GM18517 (cell line): Measurements from ENCODE around the gene HABP4.

ENCODE experiments used
- ATAC-seq: cut with Tn5 transposase; IDR thresholded peaks from one replicate; pipeline ENCODE4 v1.9.1; 2021; ENCODE audit warnings: mild to moderate bottlenecking, moderate library complexity; ENCODE audit not compliant: unreplicated experiment

The HABP4 gene, protein sequence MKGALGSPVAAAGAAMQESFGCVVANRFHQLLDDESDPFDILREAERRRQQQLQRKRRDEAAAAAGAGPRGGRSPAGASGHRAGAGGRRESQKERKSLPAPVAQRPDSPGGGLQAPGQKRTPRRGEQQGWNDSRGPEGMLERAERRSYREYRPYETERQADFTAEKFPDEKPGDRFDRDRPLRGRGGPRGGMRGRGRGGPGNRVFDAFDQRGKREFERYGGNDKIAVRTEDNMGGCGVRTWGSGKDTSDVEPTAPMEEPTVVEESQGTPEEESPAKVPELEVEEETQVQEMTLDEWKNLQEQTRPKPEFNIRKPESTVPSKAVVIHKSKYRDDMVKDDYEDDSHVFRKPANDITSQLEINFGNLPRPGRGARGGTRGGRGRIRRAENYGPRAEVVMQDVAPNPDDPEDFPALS

DNA sequence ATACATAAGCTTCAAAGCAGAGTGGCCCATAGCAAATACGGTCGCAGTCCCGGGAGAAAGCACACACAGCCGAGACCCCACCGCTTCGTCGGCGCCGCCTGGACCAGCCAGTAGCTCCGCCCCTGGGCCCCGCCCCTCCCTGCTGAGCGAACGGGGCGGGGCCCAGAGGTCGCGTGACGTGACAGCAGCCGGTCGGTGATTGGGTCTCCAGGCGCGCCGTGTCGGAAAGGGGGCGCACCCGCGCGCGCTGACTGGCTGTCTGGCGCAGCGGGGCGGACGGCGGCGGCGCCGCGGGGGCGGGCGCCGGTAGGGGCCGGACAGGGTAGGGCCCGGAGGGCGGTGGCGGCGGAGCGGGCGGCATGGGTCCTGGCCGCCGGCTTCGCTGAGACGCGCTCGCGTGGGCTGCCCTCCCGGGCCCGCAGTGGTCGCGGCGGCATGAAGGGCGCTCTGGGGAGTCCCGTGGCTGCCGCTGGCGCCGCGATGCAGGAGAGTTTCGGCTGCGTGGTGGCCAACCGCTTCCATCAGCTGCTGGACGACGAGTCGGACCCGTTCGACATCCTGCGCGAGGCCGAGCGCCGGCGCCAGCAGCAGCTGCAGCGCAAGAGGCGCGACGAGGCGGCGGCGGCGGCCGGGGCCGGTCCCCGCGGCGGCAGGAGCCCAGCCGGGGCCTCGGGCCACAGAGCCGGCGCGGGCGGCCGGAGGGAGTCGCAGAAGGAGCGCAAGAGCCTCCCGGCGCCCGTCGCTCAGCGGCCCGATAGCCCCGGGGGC is at the start of gene HABP4:
Gene HABP4, plus strand, starts transcription at position 325 of the 768 bp plus-strand sequence. Its CDS starts 111 bp downstream, at position 436.
- peak; percentile 82 for ATAC-seq

DNA sequence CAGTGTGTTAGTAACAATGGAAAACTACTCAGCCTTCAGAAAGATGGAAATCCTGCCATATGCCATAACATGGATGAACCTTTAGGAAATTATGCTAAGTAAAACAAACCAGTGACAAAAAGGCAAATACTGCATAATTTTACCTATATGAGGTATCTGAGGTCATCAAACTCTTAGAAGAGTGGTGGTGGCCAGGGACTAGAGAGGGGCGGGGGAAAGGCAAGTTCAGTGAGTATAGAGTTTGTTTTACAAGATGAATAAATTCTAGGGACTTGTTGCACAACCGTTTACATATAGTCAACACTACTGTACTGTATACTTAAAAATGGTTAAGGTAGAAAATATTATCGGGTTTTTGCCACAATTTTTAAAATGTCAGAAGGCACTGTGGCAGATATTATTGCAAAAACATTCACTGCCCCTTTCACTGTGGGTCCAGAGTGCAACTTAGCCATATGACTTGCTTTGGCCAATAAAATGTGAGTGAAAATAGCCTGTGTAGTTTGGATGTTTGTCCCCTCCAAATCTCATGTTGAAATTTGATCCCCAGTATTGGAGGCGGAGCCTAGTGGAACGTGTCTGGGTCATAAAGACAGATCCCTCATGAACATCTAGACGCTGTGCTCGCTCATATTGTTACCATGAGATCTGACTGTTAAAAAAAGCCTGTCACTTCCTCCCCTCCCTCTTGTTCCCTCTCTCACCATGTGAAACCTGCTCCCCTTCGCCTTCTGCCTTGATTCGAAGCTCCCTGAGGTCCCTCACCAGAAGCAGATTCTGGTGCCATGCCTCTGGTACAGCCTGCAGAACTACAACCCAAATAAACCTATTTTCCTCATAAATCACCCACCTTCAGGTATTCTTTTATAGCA is 41.3 kb upstream of the HABP4 start:
- ATAC-seq, result no peak

DNA sequence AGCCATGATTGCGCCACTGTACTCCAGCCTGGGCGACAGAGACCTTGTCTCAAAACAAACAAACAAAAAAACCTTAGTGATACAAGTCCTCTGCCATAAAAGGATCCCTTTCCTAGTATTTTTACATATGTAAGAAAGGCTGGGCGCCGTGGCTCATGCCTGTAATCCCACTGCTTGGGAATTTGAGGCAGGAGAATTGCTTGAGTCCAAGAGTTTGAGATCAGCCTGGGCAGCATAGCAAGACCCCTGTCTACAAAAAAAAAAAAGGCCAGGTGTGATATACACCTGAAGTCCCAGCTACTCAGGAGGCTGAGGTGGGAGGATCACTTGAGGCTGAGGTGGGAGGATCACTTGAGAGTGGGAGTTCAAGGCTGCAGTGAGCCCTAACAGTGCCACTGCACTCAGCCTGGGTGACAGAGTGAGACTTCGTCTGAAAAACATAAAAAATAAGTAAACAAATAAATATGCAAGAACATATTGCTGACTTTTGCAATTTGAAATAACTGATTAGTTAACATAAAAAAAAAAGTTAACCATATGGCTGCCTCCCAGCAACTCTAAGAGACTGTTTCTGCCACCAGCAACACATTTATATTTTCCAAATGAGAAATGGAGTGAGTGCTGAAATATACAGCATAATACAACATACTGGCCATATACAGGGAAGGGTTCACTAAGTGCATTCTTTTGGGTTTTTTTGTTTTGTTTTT is 38.7 kb upstream of the HABP4 start:
- ATAC-seq, result no peak

DNA sequence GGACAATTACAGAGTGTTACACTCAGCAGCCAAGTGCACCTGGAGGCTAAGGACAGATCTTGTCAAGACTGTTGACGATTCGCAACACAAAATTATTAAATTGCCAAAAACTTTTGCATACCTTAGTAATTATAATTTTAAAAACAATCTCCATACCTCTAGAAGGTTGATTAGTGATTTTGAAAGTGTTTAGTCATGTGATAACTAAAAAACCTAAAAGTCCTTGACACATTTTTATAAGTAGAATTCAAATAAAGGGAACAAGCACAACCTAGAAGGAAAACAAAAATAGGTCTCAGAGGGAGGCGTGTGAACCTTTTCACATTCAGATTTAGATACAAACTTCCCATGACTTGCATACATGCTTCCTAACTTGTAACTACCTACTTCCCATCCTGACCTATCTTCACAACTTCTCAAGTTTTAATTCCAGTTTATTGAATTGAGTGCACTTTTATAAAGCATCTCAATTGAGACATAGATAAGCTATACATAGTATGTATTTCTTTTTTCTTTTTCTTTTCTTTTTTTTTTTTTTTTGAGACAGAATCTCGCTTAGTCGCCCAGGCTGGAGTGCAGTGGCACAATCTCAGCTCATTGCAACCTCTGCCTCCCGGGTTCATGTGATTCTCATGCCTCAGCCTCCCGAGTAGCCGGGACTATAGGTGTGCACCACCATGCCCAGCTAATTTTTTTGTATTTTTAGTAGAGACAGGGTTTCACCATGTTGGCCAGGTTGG is 37.6 kb upstream of the HABP4 start:
- ATAC-seq, result no peak

DNA sequence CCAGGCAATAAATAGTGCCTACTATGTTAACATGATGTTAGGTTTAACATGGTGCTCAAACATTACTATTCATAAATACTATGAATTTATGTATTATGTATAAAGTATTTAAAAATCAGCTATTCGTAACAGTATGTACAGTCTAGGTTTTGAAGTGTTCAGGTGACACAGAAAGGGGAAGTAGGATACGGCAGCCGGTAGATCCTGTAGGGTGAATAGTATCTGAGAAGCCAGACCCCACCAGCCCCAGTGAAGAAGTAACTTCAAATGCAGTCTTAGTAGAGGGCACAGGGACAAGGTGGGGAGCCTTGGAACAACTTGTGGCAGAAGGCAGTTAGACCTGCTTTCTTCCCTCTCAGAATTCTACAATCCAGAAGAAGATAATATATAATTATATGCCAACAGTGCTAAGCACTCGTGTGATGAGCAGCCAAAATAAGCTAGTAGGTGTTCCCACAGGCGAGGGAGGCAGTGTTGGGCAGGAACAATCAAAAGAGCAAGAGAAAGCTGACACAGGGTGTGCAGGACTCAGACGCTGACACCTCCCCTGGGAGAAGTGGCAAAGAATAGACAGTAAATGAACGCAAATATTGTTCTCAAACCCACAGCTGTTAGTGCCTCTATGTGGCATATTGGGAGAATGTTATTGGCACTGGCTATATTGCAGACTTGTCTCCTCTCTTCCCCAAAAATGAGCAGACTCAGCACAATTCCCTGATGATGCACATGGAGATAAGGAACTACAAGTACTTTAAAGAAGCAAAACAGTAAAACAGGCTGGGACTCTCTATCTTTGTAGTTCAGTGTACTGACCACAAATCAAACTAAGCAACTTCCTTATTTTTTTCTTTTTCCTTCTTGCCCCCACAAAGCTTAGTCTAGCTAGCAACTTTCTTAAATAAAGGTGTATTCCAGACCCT is 36.4 kb upstream of the HABP4 start:
- peak; percentile 28 for ATAC-seq

DNA sequence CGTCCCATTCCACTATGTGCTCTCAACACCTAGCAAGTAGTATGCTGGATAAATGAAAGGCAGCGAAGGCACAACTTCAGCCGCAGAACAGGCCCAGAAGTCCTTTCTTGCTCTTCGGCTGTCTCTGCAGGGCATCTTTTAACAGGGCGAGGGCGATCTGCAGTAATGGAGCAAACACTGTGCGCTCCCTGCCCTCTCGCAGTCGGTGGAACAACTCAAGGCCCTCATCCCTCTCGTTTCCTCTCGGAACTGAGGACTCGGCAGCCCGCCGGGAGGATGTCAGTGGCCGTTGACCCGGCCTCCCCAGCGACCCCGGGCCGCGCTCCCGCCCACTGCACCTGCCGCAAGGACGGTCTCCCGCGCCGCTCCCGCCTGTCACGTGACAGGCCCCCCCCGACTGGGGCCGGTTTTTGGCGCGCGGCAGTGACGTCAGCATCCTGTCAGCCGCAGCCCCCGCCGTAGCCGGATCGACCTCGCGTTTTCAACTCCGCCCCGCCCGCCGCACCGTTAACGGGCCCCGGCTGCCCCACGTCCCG is 32.9 kb upstream of the HABP4 start:
- no peak for ATAC-seq

DNA sequence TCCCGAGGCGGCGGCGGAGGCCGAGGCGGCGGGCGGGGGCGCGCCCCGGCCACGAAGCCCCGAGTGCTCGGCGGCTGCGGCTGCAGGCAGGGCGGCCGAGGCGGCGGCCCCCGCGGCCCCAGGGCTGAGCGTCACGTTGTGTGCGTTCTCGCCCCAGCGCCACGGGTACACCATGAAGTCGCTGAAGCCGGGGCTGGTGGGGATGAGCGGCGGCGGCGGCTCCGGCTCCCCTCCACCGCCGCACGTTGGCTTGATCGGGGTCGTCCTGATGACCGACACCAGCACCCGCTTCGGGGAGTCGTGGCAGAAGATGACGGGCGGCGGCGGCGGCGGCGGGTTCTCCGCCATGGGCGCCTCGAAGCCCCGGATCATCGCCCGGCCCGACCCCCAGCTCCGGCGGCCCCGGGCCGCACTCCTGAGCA is 32.3 kb upstream of the HABP4 start:
- no peak for ATAC-seq

DNA sequence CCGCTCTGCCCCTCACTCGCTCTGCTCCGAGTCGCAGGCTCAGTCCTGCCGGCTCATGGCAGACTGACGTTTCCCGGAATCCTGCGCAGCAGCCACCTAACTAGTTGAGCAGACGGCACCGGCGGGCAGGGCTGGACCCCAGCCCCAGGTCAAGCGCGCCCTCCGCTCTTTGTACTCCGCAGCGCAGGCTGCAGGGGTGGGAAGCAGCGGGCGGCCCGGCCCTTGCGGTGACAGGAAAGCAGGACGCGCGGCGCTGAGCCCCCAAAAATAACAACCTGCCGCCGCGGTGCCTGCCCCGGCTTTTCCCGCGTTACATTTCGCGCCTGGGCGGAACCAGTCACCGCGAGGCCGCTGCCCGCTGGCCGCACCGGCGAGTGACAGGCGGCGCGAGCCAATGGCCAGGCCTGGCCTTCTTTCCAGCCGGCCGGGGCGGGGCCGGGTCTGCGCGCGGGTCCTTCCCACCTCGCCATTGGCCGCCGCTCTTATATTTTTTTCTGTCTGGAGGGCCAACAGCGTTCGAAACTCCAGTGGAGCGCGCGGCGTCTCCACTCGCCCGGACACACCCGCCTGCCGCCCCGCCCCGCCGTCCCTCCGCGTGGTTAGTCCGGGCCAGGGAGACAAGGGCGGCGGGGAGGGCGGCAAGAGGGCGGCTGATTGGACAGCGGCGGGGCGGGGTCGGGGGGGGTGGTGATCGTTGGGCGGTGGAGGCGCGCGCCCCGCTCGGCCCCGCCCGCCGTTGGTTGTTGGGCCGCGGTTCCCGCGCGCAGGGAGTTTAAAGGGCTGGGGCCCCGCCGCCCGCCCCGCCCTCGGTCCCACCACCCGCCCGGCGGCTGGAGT is 31.7 kb upstream of the HABP4 start, which contains the start of gene ZNF367:
Gene ZNF367, minus strand, starts transcription at position 288 of the 837 bp plus-strand sequence. CDS start 338 bp downstream, outside the sequence.
- ATAC-seq, result peak; percentile 52

DNA sequence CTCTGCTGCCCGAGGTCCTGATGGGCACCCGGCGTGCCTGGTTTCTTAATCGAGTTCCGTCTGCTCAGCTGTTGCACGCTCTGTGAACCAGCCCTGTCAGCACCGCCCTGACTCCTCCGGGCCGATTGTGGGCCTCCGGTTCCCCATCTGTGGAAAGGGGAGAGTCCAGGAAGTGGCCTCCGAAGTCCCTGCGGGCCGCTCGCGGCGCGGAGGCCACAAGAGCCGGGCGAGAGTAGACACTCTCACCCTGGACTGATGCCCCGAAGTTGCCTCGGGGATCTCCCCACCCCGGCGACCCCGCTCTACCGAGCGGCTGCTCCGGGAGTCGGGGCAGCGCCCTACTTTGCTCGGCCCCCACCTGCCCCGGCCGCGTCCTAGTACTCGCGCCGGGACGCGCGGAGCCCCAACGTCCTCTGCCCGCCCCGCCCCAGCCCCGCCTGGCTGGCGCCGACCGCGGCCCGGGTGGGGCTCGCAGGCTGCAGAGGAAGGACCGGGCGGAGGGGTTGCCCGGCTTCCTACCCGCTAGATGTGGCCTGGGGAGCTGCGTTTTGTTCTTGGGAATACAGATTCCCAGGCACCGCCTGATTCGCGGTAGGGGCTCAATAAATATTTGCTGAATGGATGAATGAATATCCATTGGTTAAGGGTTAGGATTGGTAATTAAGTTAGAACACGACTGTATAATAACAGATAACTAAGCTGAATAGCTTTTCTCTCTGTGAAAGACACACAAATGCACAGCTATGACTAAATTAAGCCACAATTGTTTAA is 30.9 kb upstream of the HABP4 start:
- peak; percentile 34 for ATAC-seq

DNA sequence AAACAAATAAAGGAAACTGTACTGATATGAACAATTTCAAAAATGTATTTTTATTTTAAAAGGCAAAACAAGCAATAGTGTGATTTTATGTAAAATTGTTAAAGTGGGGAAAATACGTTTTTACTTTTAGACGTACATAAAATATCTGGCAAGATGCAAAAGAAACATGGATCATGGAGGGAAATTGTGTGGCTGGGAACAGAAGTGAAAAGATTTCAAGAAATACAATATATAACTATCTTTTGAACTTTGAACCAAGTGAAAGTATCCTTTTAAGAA is 30.3 kb upstream of the HABP4 start:
- no peak for ATAC-seq

DNA sequence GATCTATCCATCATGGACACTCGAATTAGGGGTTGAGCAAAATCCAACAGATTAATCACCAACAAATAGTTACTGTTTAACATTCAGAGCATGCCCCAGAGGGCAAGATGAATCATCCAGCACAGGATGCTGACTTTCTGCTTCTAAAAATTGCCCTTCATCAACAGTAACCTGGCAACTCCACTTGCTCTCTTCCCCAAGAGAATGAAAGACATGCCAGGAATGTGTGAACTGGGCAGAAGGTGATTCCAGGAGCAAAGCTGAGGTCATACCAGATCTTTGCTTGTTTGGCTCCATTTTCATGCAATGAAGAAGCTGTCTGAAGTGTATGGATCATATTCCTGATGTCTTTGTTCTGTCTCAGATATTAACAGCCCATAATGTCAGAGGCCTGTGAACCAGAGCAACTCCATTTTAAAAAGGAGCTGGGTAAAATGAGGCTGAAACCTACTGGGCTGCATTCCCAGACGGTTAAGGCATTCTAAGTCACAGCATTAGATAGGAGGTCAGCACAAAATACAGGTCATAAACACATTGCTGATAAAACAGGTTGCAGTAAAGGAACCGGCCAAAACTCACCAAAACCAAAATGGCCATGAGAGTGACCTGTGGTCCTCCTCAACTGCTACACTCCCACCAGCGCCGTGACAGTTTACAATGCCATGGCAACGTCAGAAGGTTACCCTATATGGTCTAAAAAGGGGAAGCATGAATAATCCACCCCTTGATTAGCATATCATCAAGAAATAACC is 29.3 kb upstream of the HABP4 start:
- ATAC-seq, result no peak

DNA sequence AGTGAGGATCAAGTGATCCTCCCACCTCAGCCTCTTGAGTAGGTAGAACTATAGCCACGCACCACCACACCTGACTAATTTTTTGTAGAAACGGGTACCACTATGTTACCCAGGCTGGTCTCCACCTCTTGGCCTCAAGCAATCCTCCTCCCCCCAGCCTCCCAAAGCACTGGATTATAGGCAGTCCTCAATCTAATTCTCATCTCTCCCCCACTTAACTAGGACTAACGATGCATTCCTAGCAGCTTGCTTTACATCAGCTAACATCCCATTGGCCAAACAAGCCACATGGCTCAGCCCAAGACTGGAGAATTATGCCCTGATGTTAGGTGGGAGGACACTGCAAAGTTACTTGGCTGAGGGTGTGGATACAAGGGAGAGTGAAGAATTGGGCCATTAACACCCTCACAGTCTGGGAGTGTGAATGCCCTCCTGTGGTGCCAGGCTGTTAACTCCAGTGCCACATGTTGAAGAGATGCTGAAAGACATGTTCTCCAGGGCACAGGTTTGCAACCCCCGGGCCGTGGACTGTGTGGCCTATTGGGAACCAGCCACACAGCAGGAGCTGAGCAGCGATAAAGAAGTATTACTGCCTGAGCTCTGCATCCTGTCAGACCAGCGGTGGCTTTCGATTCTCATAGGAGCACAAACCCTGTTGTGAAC is 26.5 kb upstream of the HABP4 start:
- no peak for ATAC-seq

DNA sequence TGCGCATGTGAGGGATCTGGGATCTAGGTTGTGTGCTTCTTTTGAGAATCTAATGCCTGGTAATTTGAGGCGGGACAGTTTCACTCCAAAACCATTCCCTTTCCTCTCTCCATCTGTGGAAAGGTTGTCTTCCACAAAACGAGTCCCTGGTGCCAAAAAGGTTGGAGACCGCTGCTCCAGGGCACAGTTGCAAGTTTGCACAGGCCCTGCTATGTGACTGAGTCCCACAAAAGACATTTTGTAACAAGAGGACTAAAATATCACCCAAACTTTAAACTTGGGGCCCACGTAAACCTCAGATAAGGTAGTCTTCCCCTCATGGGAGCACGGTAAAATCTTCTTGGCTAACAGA is 26.0 kb upstream of the HABP4 start:
- no peak for ATAC-seq

DNA sequence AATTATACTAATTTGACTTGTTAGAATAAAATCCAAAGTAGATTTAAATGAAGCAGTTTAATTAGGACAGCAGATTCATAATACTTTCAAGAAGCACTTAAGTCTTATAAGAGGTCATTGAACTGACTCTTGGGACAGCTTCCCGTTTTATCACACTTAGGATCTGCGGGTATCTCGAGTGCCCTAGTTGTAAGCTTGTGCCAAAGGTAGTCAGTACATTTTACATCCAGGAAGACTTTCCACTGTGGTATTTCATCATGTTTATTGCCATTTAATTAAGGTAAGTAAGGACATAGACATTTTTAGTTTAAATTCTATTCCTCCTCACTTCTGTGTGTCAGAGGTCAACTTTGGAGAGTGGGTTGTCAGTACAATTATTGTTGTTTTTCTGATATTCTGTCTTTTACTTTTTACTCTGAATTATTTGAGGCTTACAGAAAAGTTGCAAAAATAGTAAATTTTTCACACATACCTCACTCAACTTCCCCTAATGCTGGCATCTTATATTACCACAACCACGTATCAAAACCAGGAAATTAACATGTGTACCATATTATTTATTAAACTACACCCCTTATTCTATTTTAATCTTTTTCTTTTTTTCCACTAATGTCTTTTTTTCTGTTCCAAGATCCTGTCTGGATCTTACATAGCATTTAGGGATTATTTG is 24.3 kb upstream of the HABP4 start:
- ATAC-seq, result no peak

DNA sequence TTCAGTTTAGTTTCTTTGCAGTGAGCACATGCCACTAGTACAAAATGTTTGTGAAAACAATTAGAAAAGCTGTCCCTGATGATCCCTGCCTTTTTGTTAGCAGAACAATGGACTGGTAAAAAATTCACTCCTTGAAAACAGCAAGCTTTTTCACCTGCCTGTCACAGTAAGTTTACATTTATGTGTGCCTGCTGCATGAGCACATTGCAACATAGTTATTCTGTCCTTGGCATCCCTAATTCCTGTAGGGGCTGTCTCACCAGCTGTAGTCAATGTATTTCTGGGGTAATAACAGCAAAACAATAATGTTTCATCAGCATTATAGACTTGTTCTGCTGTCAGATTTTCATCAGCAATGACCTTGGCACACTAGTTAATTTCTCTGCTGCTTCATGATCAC is 20.2 kb upstream of the HABP4 start:
- no peak for ATAC-seq
